GM12874 (cell line): ENCODE data around the gene A3GALT2.

Source experiments
- TF ChIP-seq, protein P1 (sequence below): IDR thresholded peaks from 2 replicates; pipeline ENCODE4 v1.5.1; 2011; ENCODE audit warnings: low read depth, mild to moderate bottlenecking, control low read depth, low read length, moderate library complexity; ENCODE audit not compliant: insufficient read depth

The A3GALT2 gene

DNA sequence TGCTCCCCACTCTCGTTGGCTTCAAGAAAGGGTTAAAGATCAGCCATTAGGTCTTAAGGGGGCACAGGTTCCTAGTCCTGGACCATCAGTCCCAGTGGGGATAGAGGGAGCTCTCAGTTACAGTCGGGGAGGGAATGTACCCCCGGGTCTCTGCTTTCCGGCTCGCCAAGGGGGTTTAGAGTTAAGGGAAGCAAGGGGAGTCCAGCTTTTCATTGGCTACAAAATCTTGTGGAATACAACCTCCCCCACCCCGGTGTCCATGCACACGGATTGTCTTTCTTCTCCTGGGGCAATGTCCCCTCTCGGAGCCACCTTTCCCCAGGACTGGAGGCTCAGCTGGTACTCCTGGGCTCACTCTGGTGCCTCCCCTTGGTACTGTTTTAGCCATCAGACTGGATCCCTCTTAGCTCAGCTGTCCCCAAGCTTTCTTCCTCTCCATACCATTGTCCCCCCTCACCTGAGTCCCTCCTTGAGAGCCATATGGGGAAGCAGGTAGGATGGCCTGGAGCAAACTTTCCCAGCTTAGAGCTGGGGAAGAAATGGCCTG lies at the start of gene A3GALT2:
A3GALT2 (minus strand) TSS at position 480 of the 547 bp plus-strand sequence; CDS start at position 480, 0 bp downstream.
- TF ChIP-seq, protein P1, sequence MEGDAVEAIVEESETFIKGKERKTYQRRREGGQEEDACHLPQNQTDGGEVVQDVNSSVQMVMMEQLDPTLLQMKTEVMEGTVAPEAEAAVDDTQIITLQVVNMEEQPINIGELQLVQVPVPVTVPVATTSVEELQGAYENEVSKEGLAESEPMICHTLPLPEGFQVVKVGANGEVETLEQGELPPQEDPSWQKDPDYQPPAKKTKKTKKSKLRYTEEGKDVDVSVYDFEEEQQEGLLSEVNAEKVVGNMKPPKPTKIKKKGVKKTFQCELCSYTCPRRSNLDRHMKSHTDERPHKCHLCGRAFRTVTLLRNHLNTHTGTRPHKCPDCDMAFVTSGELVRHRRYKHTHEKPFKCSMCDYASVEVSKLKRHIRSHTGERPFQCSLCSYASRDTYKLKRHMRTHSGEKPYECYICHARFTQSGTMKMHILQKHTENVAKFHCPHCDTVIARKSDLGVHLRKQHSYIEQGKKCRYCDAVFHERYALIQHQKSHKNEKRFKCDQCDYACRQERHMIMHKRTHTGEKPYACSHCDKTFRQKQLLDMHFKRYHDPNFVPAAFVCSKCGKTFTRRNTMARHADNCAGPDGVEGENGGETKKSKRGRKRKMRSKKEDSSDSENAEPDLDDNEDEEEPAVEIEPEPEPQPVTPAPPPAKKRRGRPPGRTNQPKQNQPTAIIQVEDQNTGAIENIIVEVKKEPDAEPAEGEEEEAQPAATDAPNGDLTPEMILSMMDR: no peak

DNA sequence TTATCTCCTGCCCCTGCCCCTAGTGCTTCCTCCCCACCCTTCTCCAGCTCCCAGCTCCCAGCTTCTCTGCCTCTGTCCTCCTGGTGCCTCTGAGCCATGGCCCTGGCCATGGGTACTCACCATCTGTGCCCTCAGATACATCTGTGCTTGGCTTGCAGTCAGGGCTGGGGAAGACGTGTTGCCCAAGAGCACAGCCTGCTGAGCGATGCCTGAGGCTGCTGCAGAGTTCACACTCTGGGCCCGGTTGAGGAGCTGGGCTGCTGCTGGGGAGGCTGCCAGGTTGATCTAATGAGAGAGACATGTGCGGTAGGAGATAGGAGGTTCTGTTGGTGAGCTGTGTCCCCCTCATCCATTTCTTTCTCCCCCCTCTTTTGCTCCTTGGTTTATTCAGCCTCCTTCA lies 49.4 kb upstream of the A3GALT2 start:
- TF ChIP-seq, protein P1: no peak

DNA sequence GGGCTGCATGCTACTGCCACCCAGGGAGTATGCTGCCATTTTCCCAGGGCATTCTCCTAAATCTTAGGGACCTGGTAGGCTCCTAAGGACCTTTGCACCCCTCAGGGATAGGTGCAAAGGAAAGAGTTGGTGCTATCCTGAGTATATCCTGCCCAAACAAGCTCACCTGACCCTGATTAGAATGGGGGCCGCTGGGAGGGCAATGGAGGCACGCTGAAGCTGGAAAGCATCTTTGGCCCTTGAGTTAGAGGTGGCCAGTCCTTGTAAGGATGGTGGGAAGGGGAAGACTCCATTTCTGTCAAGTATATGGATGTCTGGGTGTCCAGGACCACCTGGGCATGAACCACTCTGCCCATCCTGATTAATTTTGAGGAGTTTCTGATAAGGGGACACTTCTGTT lies 48.9 kb upstream of the A3GALT2 start:
- TF ChIP-seq, protein P1: no peak

DNA sequence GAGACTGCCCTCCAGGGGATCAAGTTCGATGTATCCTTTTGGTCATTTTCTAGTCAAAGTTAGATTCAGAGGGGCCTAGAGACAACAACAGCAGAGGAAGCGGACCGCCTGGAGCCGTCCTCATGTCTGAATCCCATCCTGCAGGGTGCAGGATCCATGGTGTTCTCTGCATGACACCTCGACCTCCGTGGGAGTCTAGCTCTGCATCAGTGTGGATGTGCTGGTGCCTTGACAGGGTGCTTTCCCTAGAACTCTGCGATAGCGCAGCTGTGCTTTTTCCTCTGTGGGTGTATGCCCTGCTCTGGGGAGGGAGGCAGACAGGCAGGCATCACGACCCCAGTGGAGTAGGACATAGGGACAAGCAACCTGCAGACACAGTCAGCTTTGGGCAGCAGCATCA lies 48.2 kb upstream of the A3GALT2 start:
- TF ChIP-seq, protein P1: no peak

DNA sequence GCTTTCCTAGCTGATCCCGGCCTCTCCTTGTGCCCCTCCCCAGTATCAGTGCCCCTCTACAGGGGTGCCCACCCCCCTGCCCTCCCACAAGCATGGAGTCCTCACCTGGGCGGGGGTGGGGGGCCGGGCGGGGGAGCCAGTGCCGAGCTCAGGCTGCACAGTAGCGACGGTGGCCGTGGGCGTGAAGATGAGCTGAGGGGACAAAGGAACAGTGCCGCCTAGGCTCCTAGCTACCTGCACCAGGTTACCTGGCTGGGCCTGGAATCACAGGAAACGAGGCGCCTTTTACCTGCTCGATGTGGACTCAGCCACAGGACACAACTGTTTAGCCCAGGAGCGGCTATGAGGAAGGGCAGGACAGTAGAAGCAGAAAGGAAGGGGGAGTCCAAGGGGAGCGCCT lies 47.5 kb upstream of the A3GALT2 start:
- TF ChIP-seq, protein P1: no peak

DNA sequence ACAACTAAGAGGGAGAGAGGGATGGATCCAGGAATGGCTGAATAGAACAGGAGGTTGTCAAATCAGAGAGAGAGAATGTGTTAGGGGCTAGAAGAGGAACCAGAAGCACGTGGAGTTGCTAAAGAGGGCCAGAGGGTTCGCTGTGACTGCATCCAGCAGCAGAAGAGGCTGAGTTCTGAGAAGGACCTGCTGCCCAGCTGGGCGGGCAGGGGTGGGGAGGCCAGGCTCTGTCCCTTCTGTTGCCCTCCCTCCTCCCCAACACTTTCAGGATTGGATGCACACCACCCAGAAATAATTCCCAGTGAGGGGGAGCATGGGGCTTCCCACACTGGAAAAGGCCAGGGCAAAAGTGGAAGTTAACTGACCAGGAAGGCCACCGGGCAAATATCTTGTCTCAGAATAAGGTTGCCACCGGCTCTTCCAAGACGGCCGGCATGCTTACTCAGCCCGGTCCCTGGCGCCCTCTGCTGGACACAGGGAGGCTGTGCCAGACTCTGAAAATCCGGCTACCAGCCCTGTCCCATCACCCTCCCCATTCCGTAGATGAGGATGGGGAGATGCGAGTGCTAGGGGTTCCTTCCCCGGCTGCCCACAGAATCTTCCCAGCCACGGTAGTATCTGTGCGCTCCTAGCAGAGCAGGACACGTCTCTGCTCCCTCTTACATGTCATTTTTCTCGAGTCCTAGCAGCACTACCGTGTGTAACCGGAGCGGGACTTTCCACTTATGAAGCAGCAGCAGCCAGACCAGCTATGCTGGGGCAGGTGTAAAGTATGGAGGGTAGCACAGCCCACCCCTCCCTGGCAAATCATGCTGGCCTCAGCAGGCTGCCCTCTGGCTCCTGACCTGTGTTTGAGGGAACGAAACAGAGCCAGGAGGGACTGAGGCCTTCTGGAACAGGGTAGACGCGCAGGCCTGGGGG lies 46.8 kb upstream of the A3GALT2 start:
- TF ChIP-seq, protein P1: peak; percentile 93

DNA sequence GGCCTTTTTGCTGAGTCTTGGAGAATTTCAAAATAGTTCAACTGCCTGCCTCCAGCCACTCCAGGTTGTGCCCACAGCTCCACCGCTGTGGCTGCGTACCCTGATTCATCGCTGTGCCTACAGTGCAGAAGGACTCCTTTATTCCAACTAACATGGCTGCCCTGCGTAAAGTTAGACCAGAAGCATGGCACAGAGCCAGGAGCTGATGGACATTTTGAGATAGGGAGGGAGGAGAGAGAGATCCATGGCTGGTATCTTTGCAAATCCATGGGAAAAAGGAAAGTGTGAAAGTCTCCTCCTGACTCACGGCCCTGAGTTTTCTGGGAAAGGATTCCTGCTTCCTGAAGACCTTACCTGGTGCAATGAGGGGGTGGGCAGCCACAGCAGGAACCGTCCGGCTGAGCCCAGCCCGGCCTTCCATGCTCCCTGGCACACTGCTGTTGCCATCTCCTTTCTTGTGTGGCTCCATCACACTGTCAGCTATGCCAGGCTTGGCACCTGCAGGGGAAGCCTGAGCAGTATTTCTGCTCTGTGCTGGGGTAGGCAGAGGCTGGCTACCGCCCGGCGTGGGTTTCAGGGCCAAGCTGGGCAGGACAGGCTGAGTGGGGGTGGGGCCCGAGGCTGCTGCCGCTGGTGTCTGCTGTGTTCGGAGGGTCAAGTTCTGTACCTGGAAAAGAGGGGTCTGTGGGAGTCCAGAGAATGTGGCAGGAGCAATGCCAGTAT lies 46.0 kb upstream of the A3GALT2 start:
- TF ChIP-seq, protein P1: no peak
